MM.1S (cell line): ENCODE results near the gene SORCS2.

Experiments used
- DNase-seq: peaks from one replicate; pipeline ENCODE4 v3.0.0-alpha.2; 2015
- H2AFZ ChIP-seq: fragments of 300-600 bp; sonication (generic); 2 replicates; pipeline ENCODE4 v1.6.0; 2016; ENCODE audit warnings: antibody characterized with exemption, low read length
- H3F3A ChIP-seq: fragments of 300-600 bp; sonication (generic); 2 replicates; pipeline ENCODE4 v1.6.1; 2016; ENCODE audit warnings: mild to moderate bottlenecking, antibody characterized with exemption, low read length, moderate library complexity, mixed read lengths; ENCODE audit not compliant: insufficient read depth
- H3K27ac ChIP-seq: fragments of 300-600 bp; sonication (generic); 2 replicates; pipeline ENCODE4 v1.5.1; 2016; ENCODE audit warnings: mild to moderate bottlenecking, low read length
- H3K27me3 ChIP-seq: fragments of 300-600 bp; sonication (generic); replicated peaks from 2 replicates; pipeline ENCODE4 v1.6.0; 2016; ENCODE audit warnings: low read length; ENCODE audit not compliant: insufficient read depth
- H3K36me3 ChIP-seq: fragments of 300-600 bp; sonication (generic); replicated peaks from 2 replicates; pipeline ENCODE4 v1.6.1; 2016; ENCODE audit warnings: mild to moderate bottlenecking, low read length, mixed read lengths; ENCODE audit not compliant: insufficient read depth
- H3K4me1 ChIP-seq: fragments of 300-600 bp; sonication (generic); 2 replicates; pipeline ENCODE4 v1.6.1; 2016; ENCODE audit warnings: low read length, mixed read lengths
- H3K4me2 ChIP-seq: fragments of 300-600 bp; sonication (generic); 2 replicates; pipeline ENCODE4 v1.6.0; 2016; ENCODE audit warnings: low read depth, low read length
- H3K4me3 ChIP-seq: fragments of 300-600 bp; sonication (generic); 2 replicates; pipeline ENCODE4 v1.5.1; 2016; ENCODE audit warnings: low read length, mixed read lengths
- H3K79me2 ChIP-seq: fragments of 300-600 bp; sonication (generic); 2 replicates; pipeline ENCODE4 v1.6.1; 2016; ENCODE audit warnings: mixed run types, low read length, mixed read lengths
- H3K9ac ChIP-seq: fragments of 300-600 bp; sonication (generic); 2 replicates; pipeline ENCODE4 v1.6.1; 2016; ENCODE audit warnings: low read length, mixed read lengths
- H3K9me2 ChIP-seq: fragments of 300-600 bp; sonication (generic); replicated peaks from 2 replicates; pipeline ENCODE4 v1.6.1; 2016; ENCODE audit warnings: mild to moderate bottlenecking, low read length, mixed read lengths; ENCODE audit not compliant: insufficient read depth
- H3K9me3 ChIP-seq: fragments of 300-600 bp; sonication (generic); replicated peaks from 2 replicates; pipeline ENCODE4 v1.6.1; 2016; ENCODE audit warnings: mild to moderate bottlenecking, low read length, mixed read lengths; ENCODE audit not compliant: insufficient read depth
- H4K20me1 ChIP-seq: fragments of 300-600 bp; sonication (generic); 2 replicates; pipeline ENCODE4 v1.6.1; 2016; ENCODE audit warnings: mild to moderate bottlenecking, low read length, moderate library complexity, mixed read lengths; ENCODE audit not compliant: insufficient read depth
- CTCF ChIP-seq: fragments of 300-600 bp; sonication (generic); IDR thresholded peaks from 2 replicates; pipeline ENCODE4 v1.5.1; 2016; ENCODE audit warnings: antibody characterized with exemption, low read length, mixed read lengths
- EZH2 ChIP-seq: fragments of 300-600 bp; sonication (generic); optimal IDR thresholded peaks from 2 replicates; pipeline ENCODE3; 2017; ENCODE audit warnings: low read depth, mild to moderate bottlenecking, antibody characterized with exemption, low read length, mixed read lengths
- EZH2phosphoT487 ChIP-seq: fragments of 300-600 bp; sonication (generic); IDR thresholded peaks from 2 replicates; pipeline ENCODE4 v1.6.1; 2018; ENCODE audit warnings: antibody characterized with exemption, low read length

SORCS2 gene

DNA sequence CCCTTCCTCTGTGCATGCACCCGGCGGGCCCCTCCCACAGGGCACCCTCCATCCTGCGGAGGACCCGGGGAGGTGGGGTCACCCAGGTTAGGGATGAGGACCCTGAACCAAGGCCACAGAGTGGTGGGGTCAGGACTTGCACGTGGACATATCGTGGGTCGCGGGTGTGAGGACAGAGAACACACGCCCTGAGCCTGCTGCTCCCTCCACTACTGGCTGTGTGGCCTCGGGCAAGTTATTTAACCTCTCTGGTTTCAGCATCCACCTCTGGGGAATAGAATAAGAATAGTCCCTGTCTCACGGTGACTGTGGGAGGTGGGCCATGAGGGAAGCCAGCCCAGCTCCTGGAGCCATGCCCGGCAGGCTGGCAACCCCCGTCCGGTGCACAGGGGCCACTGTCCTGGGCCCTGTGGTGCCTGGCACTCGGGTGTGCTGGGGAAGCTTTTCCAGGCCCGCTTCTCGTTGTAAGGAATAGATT is 237.3 kb downstream of the SORCS2 start:
- Histone ChIP-seq H3K9me2 (no peaks in the 10 kb centered on the region), H3K79me2 (no peaks in the 10 kb centered on the region), H3K9ac (no peak overlapping the region), H3K9me3 (no peaks in the 10 kb centered on the region), H3K4me3 (no peak overlapping the region), H3F3A (no peaks in the 10 kb centered on the region), H3K27ac (no peak overlapping the region), H3K27me3 (peaks cover 98% of the 10 kb centered on the region), H3K4me2 (no peak overlapping the region), H2AFZ (no peak overlapping the region), H4K20me1 (no peaks in the 10 kb centered on the region), H3K4me1 (no peaks in the 10 kb centered on the region), H3K36me3 (no peaks in the 10 kb centered on the region)
- no peak for TF ChIP-seq EZH2phosphoT487
- TF ChIP-seq EZH2: no peak
- TF ChIP-seq CTCF: no peak
- no peak for DNase-seq

- H3K36me3 ChIP-seq: no peaks in the 10 kb centered on the region
- H3K4me2 ChIP-seq: no peak overlapping the region
- no peaks in the 10 kb centered on the region for H4K20me1 ChIP-seq
- no peaks in the 10 kb centered on the region for H3K4me1 ChIP-seq
- no peaks in the 10 kb centered on the region for H3K79me2 ChIP-seq
- H3K9me3 ChIP-seq: no peaks in the 10 kb centered on the region
- H3F3A ChIP-seq: no peaks in the 10 kb centered on the region
- H3K27ac ChIP-seq: no peak overlapping the region
- no peaks in the 10 kb centered on the region for H3K9me2 ChIP-seq
- TF ChIP-seq EZH2 (no peak), CTCF (no peak), EZH2phosphoT487 (no peak)
- H2AFZ ChIP-seq: no peak overlapping the region
- no peak for DNase-seq
- peaks cover 98% of the 10 kb centered on the region for H3K27me3 ChIP-seq
- no peak overlapping the region for H3K4me3 ChIP-seq
- no peak overlapping the region for H3K9ac ChIP-seq
Measured at GRCh38 chr4:7430368-7430964, 238.1 kb downstream of the SORCS2 start.

DNA sequence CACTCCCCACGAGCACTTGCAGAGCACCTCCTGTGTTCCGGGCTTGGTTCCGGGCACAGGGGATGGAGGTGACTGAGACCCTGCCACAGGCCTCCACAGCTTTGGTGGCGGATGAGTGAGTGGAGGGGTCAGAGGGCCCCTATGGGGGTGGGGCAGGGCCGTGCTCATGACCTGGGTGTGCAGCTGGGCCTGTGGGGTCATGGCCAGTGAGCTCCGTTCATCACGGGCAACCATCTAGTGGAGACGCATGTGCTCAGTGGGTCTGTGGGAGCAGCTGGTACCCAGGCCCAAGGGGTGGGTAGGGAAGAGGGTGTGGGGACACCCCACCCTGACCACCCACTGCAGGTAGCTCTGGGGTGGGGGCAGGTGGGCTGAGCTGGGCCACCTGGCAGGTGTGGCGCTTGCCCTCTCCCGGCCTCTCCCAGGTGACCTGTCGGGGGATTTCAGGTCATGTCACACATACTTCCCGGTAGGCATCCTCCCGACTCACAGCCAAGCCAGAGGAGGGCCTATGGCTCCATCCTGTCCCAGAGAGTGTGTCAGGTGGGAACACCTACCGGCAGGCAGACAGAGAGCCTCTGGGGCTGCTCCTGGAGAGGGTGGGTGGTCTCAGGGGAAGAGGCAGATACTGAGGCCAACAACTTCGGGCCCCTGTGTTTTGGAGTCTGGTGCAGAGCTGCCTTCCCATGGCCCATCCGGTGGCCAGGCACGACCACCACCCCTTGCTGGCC is 238.8 kb downstream of the SORCS2 start:
- no peak overlapping the region for H3K9ac ChIP-seq
- no peaks in the 10 kb centered on the region for H3K36me3 ChIP-seq
- no peak overlapping the region for H3K27ac ChIP-seq
- H3F3A ChIP-seq: no peaks in the 10 kb centered on the region
- H3K9me2 ChIP-seq: no peaks in the 10 kb centered on the region
- no peak overlapping the region for H3K4me3 ChIP-seq
- TF ChIP-seq CTCF (no peak), EZH2phosphoT487 (no peak), EZH2 (no peak)
- no peak overlapping the region for H3K4me2 ChIP-seq
- no peaks in the 10 kb centered on the region for H4K20me1 ChIP-seq
- no peak overlapping the region for H2AFZ ChIP-seq
- H3K9me3 ChIP-seq: no peaks in the 10 kb centered on the region
- peaks cover 98% of the 10 kb centered on the region for H3K27me3 ChIP-seq
- no peaks in the 10 kb centered on the region for H3K79me2 ChIP-seq
- H3K4me1 ChIP-seq: no peaks in the 10 kb centered on the region
- no peak for DNase-seq
